Gastroesophageal sphincter (tissue), 4 donors: ENCODE results near the gene TSPO. TPM values are rescaled to one million over a fixed set of nuclear protein-coding genes. Genes with fewer than 3 reads are reported as not detected.
A peak's percentile ranks its signal among the peaks of the same experiment; 100 is the strongest.

ENCODE experiments used
- ATAC-seq: fragments of 150-250 bp; one replicate; pipeline ENCODE4 v1.9.1; 2016; ENCODE audit warnings: mild to moderate bottlenecking, moderate library complexity
- H3K27ac ChIP-seq, 4 donors: fragments of 200-600 bp; sonication (generic) in 3 of 4; 1 replicate in 3 of 4; 2 replicates in 1 of 4; pipeline ENCODE4 v1.5.1; 2016 to 2019
- H3K27me3 ChIP-seq: fragments of 200-600 bp; sonication (generic); one replicate; pipeline ENCODE4 v1.5.1; 2019
- H3K36me3 ChIP-seq, 2 donors: fragments of 200-600 bp; sonication (generic); one replicate each; pipeline ENCODE4 v1.5.1; 2019; ENCODE audit warnings: control low read depth in 1 of 2
- H3K4me1 ChIP-seq, 3 donors: fragments of 200-600 bp; sonication (generic); 1 replicate in 2 of 3; 2 replicates in 1 of 3; pipeline ENCODE4 v1.5.1; 2016 to 2019; ENCODE audit warnings: control low read depth in 2 of 3
- H3K4me3 ChIP-seq, 2 donors: fragments of 200-600 bp; sonication (generic); one replicate each; pipeline ENCODE4 v1.5.1; 2019; ENCODE audit warnings: mild to moderate bottlenecking in 1 of 2, moderate library complexity in 1 of 2
- H3K9me3 ChIP-seq, 3 donors: fragments of 200-600 bp; sonication (generic); one replicate each; pipeline ENCODE4 v1.5.1; 2017 to 2019; ENCODE audit warnings: control low read depth in 2 of 3
- EP300 ChIP-seq: sonication (generic); formaldehyde crosslinking; IDR thresholded peaks from one replicate; pipeline ENCODE4 v1.6.1; 2017; ENCODE audit warnings: antibody characterized with exemption, mild to moderate bottlenecking
- POLR2A ChIP-seq, 2 donors: fragments of 450-650 bp; IDR thresholded peaks; one replicate each; pipeline ENCODE4 v1.6.1; 2017; ENCODE audit warnings: antibody characterized with exemption in 2 of 2, mild to moderate bottlenecking in 2 of 2, moderate library complexity in 1 of 2
- POLR2AphosphoS5 ChIP-seq: sonication (generic); formaldehyde crosslinking; IDR thresholded peaks from one replicate; pipeline ENCODE4 v1.6.1; 2017; ENCODE audit warnings: antibody characterized with exemption
- WGBS, 2 donors: methylation state at CpG; one replicate each; pipeline ENCODE4 v1.1.5; 2018; ENCODE audit warnings: low coverage in 1 of 2; 5-methylcytosine and 5-hydroxymethylcytosine counted together
- total RNA-seq, 4 donors: library from RNA; depleted of rRNA; stranded (reverse); fragments of >200 nt; gene quantifications; one replicate each; pipeline ENCODE4 v1.1.0, GENCODE V29; 2016
- TF ChIP-seq, protein P1 (sequence below), 4 experiments: fragments of 200-600 bp in 2 of 4; fragments of 450-650 bp in 2 of 4; sonication (generic) in 1 of 4; IDR thresholded peaks; one replicate each; pipeline ENCODE4 v1.5.1; 2017 to 2019; ENCODE audit warnings: antibody characterized with exemption in 4 of 4, mild to moderate bottlenecking in 2 of 4, moderate library complexity in 2 of 4

The TSPO gene
- total RNA-seq, 4 donors from 2014 or later = 112 to 240 (median 178) TPM

DNA sequence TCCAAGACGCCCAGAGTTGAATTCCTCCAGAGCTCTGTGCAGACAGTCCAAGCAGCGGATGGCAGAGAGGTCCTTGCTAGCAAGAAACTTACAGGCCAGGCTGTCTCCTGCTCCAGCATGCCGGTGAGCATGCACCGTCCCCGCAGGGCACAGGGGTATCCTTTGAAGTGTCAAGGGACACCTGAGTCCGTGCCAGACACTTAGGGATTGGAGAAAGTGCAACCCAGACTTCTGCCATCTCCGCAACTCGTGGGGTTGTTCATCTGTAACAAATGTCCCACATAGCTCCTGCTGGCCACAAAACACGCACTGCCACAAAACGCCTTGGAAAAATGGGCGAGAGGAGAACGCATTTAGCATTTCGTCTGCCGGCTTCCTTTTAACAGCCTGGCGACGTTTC is 13.3 kb downstream of the TSPO start:
- TF ChIP-seq POLR2A (IDR thresholded peaks at IDR 0.05) = no peak
- no peak for TF ChIP-seq EP300
- TF ChIP-seq, protein P1, sequence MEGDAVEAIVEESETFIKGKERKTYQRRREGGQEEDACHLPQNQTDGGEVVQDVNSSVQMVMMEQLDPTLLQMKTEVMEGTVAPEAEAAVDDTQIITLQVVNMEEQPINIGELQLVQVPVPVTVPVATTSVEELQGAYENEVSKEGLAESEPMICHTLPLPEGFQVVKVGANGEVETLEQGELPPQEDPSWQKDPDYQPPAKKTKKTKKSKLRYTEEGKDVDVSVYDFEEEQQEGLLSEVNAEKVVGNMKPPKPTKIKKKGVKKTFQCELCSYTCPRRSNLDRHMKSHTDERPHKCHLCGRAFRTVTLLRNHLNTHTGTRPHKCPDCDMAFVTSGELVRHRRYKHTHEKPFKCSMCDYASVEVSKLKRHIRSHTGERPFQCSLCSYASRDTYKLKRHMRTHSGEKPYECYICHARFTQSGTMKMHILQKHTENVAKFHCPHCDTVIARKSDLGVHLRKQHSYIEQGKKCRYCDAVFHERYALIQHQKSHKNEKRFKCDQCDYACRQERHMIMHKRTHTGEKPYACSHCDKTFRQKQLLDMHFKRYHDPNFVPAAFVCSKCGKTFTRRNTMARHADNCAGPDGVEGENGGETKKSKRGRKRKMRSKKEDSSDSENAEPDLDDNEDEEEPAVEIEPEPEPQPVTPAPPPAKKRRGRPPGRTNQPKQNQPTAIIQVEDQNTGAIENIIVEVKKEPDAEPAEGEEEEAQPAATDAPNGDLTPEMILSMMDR (IDR thresholded peaks at IDR 0.05) = no peak
- TF ChIP-seq POLR2AphosphoS5 = no peak
- H3K4me1 ChIP-seq = peaks cover 0 to 28% (median 13%) of the 10 kb centered on the region in 3 donors
- H3K9me3 ChIP-seq = no peaks in the 10 kb centered on the region
- H3K36me3 ChIP-seq = peaks cover 0 to 72% of the 10 kb centered on the region in 2 donors
- H3K27me3 ChIP-seq = no peaks in the 10 kb centered on the region
- peak overlapping the region in 1 of 4 donors; percentile 54 for H3K27ac ChIP-seq
- no peak overlapping the region for H3K4me3 ChIP-seq
- 47 to 54% methylated on average over 9 to 15 of the region's 16 CpGs for WGBS, 2 donors
- ATAC-seq = no peak

DNA sequence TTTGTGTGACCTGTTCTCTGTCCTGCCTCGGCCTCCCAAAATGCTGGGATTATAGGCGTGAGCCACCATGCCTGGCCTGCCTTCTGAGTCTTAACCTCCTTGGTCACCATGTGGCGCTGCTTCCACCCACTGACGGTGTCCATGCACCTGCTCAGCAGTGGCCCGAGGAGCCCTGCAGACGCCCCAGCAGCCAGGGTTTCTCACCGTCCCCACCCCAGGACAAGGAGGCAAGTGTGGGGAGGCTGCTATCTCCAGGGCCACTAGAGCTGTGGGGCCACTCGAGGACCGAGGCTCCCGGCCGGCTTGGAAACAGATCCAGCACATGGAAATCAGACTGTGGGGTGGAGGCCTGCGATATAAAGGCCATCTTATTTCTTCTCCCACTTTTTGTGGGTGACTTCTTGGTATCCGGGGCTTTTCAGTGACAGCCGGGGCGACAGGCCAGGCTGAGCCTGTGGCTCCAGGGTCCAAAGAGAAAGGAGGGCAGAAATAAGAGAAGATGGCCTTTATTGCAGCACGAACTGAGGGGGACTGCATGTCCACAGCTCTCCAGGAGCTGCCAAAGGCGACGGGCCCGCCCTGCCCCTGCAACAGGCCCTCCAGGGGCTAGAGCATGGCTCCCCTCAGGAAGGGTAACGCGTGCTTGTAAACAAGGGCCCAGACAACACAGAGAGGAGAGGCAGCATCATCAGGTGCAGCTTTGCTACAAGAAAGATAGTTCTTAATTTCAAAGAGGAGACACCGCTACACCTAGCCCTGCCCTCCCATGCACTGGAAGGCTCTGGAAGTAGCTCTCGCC is 15.0 kb downstream of the TSPO start:
- Histone ChIP-seq H3K4me3 (no peak overlapping the region), H3K27me3 (no peaks in the 10 kb centered on the region), H3K36me3 (peaks cover 0 to 72% of the 10 kb centered on the region in 2 donors), H3K27ac (no peak overlapping the region), H3K4me1 (peaks cover 0 to 26% (median 13%) of the 10 kb centered on the region in 3 donors), H3K9me3 (no peaks in the 10 kb centered on the region)
- ATAC-seq = no peak
- 78 to 96% methylated on average over 5 of the region's 23 CpGs for WGBS, 2 donors
- TF ChIP-seq POLR2A (IDR thresholded peaks at IDR 0.05) = no peak
- TF ChIP-seq, protein P1 (IDR thresholded peaks at IDR 0.05) = no peak
- no peak for TF ChIP-seq POLR2AphosphoS5

DNA sequence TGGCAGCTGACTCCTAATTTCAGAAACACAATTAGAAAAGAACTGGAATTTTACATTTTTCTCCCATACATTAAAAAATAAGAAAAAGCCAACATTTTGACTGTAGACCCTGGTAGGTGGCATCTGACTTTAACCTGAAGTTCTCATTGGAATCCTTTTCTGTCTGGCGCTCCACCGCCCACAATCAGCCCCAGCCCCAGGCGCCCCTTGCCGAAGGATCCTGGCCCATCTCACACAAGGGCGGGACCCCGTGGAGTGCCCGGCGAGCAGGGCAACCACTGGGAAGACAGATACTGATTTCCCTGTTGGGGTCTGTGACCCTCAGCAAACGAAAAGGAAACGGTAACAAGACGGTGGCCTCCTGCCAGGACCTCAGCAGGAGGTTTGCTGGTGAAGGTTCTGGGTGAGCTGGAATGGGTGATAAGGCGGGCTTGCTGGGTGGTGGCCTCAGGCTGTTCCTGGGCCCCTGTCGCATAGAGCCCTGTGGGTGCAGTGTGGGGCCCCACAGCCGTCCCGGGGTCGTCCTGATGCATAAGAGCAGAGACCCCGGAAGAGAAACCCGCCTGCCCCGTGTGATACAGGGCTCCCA is 15.7 kb downstream of the TSPO start:
- Histone ChIP-seq H3K27ac (no peak overlapping the region), H3K27me3 (no peaks in the 10 kb centered on the region), H3K4me1 (peaks cover 0 to 26% (median 13%) of the 10 kb centered on the region in 3 donors), H3K36me3 (peaks cover 0 to 73% of the 10 kb centered on the region in 2 donors), H3K9me3 (no peaks in the 10 kb centered on the region), H3K4me3 (no peak overlapping the region)
- ATAC-seq = no peak
- TF ChIP-seq EP300 (no peak), POLR2AphosphoS5 (no peak), POLR2A (IDR thresholded peaks at IDR 0.05) (no peak)
- TF ChIP-seq, protein P1 (IDR thresholded peaks at IDR 0.05) = no peak
- 86 to 95% methylated on average over 4 to 7 of the region's 19 CpGs for WGBS, 2 donors

DNA sequence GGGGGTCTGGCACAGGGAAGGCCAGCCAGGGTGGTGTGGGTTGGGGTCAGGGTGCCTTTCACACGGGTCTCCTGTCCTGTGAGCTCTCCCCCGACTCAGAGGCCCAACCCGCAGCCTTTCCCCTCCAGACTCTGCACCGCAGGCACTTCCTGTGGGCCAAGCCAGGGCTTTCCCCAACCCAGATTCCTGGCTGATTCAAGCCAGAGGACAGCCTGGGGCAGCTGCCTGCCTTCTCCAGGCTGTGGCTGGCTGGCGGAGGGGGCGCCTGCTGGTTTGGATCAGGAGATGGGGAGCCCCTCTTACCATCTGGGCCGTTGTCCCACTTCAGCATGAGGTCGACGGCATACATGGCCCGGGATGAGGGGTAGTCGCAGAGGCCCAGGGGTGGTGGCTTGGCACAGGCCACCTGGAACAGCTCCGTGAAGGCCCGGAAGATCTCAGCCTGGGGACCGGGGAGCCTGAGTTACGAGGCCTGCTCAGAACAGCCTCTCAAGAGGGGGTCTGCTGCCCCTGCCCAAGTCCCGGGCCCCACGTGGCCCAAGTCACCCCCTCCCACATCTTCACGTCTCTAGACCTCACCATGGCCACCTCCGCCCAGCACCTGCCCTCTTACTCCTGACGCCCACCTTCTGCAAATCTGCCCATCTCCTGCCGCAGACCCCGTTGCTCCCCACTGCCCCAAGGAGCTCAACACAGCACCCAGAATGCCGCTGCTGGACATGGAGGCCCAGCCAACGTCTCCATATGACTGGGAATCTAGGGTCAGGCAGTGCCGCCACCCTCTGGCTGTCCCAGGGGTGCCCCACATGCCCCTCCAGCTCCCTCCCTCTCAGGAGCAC is 17.3 kb downstream of the TSPO start:
- Histone ChIP-seq H3K36me3 (peaks cover 0 to 76% of the 10 kb centered on the region in 2 donors), H3K4me1 (peaks cover 0 to 16% (median 3%) of the 10 kb centered on the region in 3 donors), H3K4me3 (no peak overlapping the region), H3K27me3 (no peaks in the 10 kb centered on the region), H3K9me3 (no peaks in the 10 kb centered on the region), H3K27ac (no peak overlapping the region)
- TF ChIP-seq POLR2AphosphoS5 (no peak), POLR2A (IDR thresholded peaks at IDR 0.05) (no peak), EP300 (no peak)
- TF ChIP-seq, protein P1 (IDR thresholded peaks at IDR 0.05) = no peak
- WGBS, 2 donors = 86 to 91% methylated on average over 4 to 5 of the region's 25 CpGs
- ATAC-seq = no peak
